DMS 273 treated with DMSO at 0.1 percent for 48 hours (cell line): ENCODE measurements around the gene CPPED1.

Experiments used
- DNase-seq: peaks from one replicate; lab custom pipeline; 2025; lab: John Stamatoyannopoulos, UW

The CPPED1 gene

GRCh38 chr16:12732600-12732999 lies 71.1 kb downstream of the CPPED1 start:
- no peak for DNase-seq

GRCh38 chr16:12729448-12729847 lies 74.2 kb downstream of the CPPED1 start:
- no peak for DNase-seq

- no peak for DNase-seq
Observed at GRCh38 chr16:12728469-12728868, 75.2 kb downstream of the CPPED1 start.

GRCh38 chr16:12724226-12724625 lies 79.5 kb downstream of the CPPED1 start:
- no peak for DNase-seq

GRCh38 chr16:12723681-12724080 lies 80.0 kb downstream of the CPPED1 start:
- no peak for DNase-seq

- no peak for DNase-seq
Observed at GRCh38 chr16:12721841-12722421, 81.8 kb downstream of the CPPED1 start.

GRCh38 chr16:12719972-12720371 lies 83.7 kb downstream of the CPPED1 start:
- no peak for DNase-seq

GRCh38 chr16:12716658-12717057 lies 87.0 kb downstream of the CPPED1 start:
- no peak for DNase-seq

- DNase-seq, result no peak
Observed at GRCh38 chr16:12709807-12710206, 93.9 kb downstream of the CPPED1 start.

- no peak for DNase-seq
Observed at GRCh38 chr16:12708266-12708665, 95.4 kb downstream of the CPPED1 start.

GRCh38 chr16:12706628-12707027 lies 97.1 kb downstream of the CPPED1 start:
- DNase-seq, result no peak

- DNase-seq, result no peak
Observed at GRCh38 chr16:12704492-12705111, 99.1 kb downstream of the CPPED1 start.

GRCh38 chr16:12703935-12704334 lies 99.8 kb downstream of the CPPED1 start:
- DNase-seq, result no peak

- no peak for DNase-seq
Observed at GRCh38 chr16:12700161-12700560, 103.5 kb downstream of the CPPED1 start.

GRCh38 chr16:12699161-12699560 lies 104.5 kb downstream of the CPPED1 start:
- no peak for DNase-seq

GRCh38 chr16:12697437-12697836 lies 106.2 kb downstream of the CPPED1 start:
- DNase-seq, result no peak

GRCh38 chr16:12695454-12695853 lies 108.2 kb downstream of the CPPED1 start:
- no peak for DNase-seq

GRCh38 chr16:12690024-12690423 lies 113.7 kb downstream of the CPPED1 start:
- DNase-seq, result no peak

- DNase-seq, result no peak
Observed at GRCh38 chr16:12688951-12689850, 114.5 kb downstream of the CPPED1 start.

- no peak for DNase-seq
Observed at GRCh38 chr16:12685806-12686205, 117.9 kb downstream of the CPPED1 start.

GRCh38 chr16:12682432-12683165 lies 121.1 kb downstream of the CPPED1 start:
- DNase-seq, result no peak

- DNase-seq, result no peak
Observed at GRCh38 chr16:12681653-12682052, 122.0 kb downstream of the CPPED1 start.
